Natural killer cell treated with Interleukin-12 subunit alpha and Interleukin-12 subunit beta and Interleukin-15 and Interleukin-18, amount 100 ng/mL, for 72 hours (primary cell): Measurements from ENCODE around the gene PTAFR. TPM values are rescaled to one million over a fixed set of nuclear protein-coding genes. Genes with fewer than 3 reads are reported as not detected.

ENCODE experiments used
- ATAC-seq, 2 donors: fragments of 150-1000 bp; cut with Tn5 transposase in 1 of 2; sonication (Bioruptor Pico), chemical (Tn5 transposase) in 1 of 2; 2 replicates each; pipeline ENCODE4 v1.10.0; 2021
- DNase-seq: peaks from one replicate; pipeline ENCODE4 v3.0.0; 2022; ENCODE audit warnings: low spot score
- H3K27ac Mint-ChIP-seq, 2 donors: 1 replicate in 1 of 2; 2 replicates in 1 of 2; pipeline ENCODE4 v1.8.0; 2022; ENCODE audit warnings: mixed read lengths in 2 of 2, mild to moderate bottlenecking in 1 of 2, moderate library complexity in 1 of 2
- H3K27me3 Mint-ChIP-seq, 2 donors: 1 replicate in 1 of 2; 2 replicates in 1 of 2; pipeline ENCODE4 v1.8.0; 2022; ENCODE audit warnings: mixed read lengths in 2 of 2
- H3K36me3 Mint-ChIP-seq: one replicate; pipeline ENCODE4 v1.8.0; 2022; ENCODE audit warnings: mixed read lengths
- H3K4me1 Mint-ChIP-seq, 2 donors: 1 replicate in 1 of 2; 2 replicates in 1 of 2; pipeline ENCODE4 v1.8.0; 2022; ENCODE audit warnings: low read depth in 2 of 2, mixed read lengths in 2 of 2, mild to moderate bottlenecking in 1 of 2
- H3K4me3 Mint-ChIP-seq: one replicate; pipeline ENCODE4 v1.8.0; 2022; ENCODE audit warnings: mixed read lengths
- H3K9me3 Mint-ChIP-seq: 2 replicates; pipeline ENCODE4 v1.8.0; 2022; ENCODE audit warnings: mixed read lengths
- total RNA-seq, 2 donors: library from RNA; stranded (reverse); gene quantifications; one replicate each; pipeline ENCODE4 v1.2.3, GENCODE V29; 2022

PTAFR gene
- total RNA-seq, 2 donors from 2014 or later = 1.3 to 2.0 TPM

DNA sequence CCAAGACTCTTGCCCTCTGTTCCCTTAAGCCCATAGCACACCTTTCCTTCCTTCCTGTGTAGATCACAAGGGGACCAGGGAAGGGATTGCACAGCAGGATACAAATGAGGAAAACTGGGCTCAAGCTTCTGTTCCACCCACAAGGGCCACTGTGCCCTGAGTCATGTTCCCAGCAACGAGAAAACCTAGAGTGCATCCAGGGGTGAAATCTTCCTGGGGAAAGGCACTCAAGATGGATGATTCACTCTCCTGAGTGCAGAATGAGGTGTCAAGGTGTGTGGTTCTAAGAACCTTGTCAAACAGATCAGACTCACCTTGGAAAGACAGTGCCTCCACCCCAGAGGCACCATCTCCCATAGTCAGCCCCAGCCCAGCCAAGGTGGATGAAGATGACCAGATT lies 47.3 kb downstream of the PTAFR start:
- Mint-ChIP-seq H3K27ac (peak overlapping the region in 1 of 2 donors; percentile 83), H3K27me3 (no peaks in the 10 kb centered on the region), H3K4me3 (no peak overlapping the region), H3K36me3 (no peaks in the 10 kb centered on the region), H3K9me3 (no peaks in the 10 kb centered on the region), H3K4me1 (peaks cover 22 to 26% of the 10 kb centered on the region in 2 donors)
- no peak for ATAC-seq
- DNase-seq = no peak

DNA sequence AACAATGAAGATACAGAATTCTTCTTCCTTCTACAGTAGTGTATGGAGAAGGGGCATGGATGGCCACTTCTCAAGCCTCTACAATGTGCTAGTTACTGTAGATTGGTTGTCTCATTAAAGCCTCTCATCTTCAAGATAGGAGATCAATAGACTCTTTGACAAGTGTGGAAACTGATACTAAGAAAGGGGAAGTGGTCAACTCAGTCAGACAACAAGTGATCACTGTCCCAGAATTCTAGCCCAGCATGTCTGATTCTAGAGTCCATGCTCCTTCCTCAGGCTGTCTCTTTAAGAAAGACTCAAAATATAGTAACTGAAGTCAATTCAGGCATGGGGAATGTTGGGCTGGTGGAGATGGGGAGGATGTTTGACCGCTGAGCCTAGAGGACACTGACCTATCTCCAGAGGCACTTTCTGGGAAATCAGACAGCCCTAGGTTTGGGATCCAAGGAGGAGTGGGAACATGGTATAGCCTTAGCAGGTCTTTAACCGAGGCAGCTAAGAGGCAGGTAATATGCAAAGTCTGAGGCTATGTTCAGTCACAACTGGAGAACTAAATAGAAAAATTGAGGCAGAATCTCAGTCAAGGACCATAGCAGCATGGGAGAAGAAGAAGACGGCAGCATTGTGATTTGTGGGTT lies 48.8 kb downstream of the PTAFR start:
- no peaks in the 10 kb centered on the region for H3K27me3 Mint-ChIP-seq
- ATAC-seq (peak; percentile 53 to 56), DNase-seq (no peak)
- H3K9me3 Mint-ChIP-seq = no peaks in the 10 kb centered on the region
- peak overlapping the region; percentile 57 to 83 for H3K27ac Mint-ChIP-seq
- peaks cover 29% of the 10 kb centered on the region in 2 donors for H3K4me1 Mint-ChIP-seq
- no peaks in the 10 kb centered on the region for H3K36me3 Mint-ChIP-seq
- H3K4me3 Mint-ChIP-seq = peak overlapping the region; percentile 33

DNA sequence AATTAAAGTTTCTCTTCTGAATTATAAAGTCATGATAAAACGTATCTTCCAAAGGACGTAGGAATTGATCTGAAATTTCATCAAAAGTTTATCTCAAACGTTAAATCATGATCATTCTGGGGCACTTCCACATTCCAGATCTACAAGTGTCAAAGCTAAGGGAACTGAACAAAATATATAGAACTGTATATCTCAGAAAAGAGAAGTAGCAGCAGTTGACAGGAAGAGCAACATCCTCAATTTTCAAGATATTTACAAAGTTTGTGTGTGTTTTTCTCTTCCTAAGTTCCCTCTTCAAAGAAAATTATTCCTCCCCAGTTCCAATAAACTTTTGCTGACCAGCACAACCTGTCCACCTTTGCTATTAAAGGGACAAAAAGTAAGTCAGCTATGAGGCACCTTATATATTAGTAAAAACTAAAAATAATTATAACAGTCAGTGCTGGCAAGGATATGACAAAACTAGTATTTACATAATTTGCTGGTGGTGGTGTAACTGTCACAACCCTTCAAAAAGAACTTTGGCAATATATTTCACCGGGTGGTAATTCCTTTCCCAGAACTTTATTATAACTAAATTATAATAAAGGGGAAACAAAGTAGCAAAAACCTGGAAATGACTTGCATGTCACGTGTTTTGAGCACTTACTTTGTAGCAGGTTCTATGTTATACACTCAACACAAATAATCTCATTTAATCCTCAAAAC lies 49.6 kb downstream of the PTAFR start:
- H3K4me1 Mint-ChIP-seq = peaks cover 29 to 31% of the 10 kb centered on the region in 2 donors
- peak overlapping the region; percentile 57 to 83 for H3K27ac Mint-ChIP-seq
- H3K9me3 Mint-ChIP-seq = no peaks in the 10 kb centered on the region
- peak overlapping the region; percentile 33 for H3K4me3 Mint-ChIP-seq
- H3K36me3 Mint-ChIP-seq = no peaks in the 10 kb centered on the region
- ATAC-seq (no peak), DNase-seq (no peak)
- H3K27me3 Mint-ChIP-seq = no peaks in the 10 kb centered on the region

- Mint-ChIP-seq H3K27ac (peak overlapping the region; percentile 49 to 83), H3K36me3 (no peaks in the 10 kb centered on the region), H3K9me3 (no peaks in the 10 kb centered on the region), H3K27me3 (no peaks in the 10 kb centered on the region), H3K4me3 (peak overlapping the region; percentile 2), H3K4me1 (peaks cover 29 to 31% of the 10 kb centered on the region in 2 donors)
- no peak for DNase-seq
- no peak for ATAC-seq
Observed at GRCh38 chr1:28126212-28126611, 50.3 kb downstream of the PTAFR start.

GRCh38 chr1:28123461-28123961 lies 53.0 kb downstream of the PTAFR start:
- ATAC-seq = no peak
- Mint-ChIP-seq H3K9me3 (no peaks in the 10 kb centered on the region), H3K4me3 (no peak overlapping the region), H3K27ac (peak overlapping the region in 1 of 2 donors; percentile 73), H3K27me3 (no peaks in the 10 kb centered on the region), H3K4me1 (peaks cover 32 to 35% of the 10 kb centered on the region in 2 donors), H3K36me3 (no peaks in the 10 kb centered on the region)
- no peak for DNase-seq

- no peaks in the 10 kb centered on the region for H3K27me3 Mint-ChIP-seq
- no peaks in the 10 kb centered on the region for H3K9me3 Mint-ChIP-seq
Observed at GRCh38 chr1:28122183-28122582, 54.3 kb downstream of the PTAFR start.

GRCh38 chr1:28119556-28119955 lies 56.9 kb downstream of the PTAFR start:
- Mint-ChIP-seq H3K27me3 (no peaks in the 10 kb centered on the region), H3K9me3 (no peaks in the 10 kb centered on the region), H3K27ac (peak overlapping the region in 1 of 2 donors; percentile 92), H3K4me1 (peaks cover 25 to 41% of the 10 kb centered on the region in 2 donors), H3K36me3 (peaks cover 4% of the 10 kb centered on the region), H3K4me3 (no peak overlapping the region)
- no peak for ATAC-seq
- DNase-seq = no peak

More at GRCh38 chr1:28122183-28122582, 54.3 kb downstream of the PTAFR start:
- Mint-ChIP-seq H3K4me3 (no peak overlapping the region), H3K36me3 (no peaks in the 10 kb centered on the region), H3K4me1 (peaks cover 23 to 34% of the 10 kb centered on the region in 2 donors), H3K27ac (peak overlapping the region in 1 of 2 donors; percentile 43)
- DNase-seq (no peak), ATAC-seq (no peak)

DNA sequence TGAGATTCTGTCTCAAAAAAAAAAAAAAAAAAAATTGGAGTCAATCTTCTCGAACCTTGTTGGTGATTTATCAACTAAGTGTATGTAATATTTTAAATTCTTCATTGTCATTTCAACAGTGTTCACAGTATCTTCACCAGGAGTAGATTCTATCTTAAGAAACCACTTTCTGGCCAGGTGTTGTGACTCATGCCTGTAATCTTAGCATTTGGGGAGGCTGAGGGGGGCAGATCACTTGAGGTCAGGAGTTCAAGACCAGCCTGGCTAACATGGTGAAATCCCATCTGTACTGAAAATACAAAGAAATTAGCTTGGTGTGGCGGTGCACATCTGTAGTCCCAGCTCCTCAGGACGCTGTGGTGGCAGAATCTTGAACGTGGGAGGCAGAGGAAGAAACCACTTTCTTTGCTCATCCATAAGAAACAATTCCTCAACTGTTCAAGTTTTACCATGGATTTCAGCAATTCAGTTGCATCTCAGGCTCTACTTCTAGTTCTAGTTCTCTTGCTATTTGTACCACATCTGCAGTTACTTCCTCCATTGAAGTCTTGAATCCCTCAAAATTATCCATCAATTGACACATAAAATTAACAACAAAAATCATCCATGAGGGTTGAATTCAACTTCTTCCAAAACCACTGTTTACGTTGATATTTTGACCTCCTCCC lies 57.7 kb downstream of the PTAFR start:
- DNase-seq (no peak), ATAC-seq (no peak)
- Mint-ChIP-seq H3K36me3 (peaks cover 4% of the 10 kb centered on the region), H3K4me3 (no peak overlapping the region), H3K27ac (peak overlapping the region in 1 of 2 donors; percentile 92), H3K4me1 (peaks cover 24 to 48% of the 10 kb centered on the region in 2 donors), H3K9me3 (no peaks in the 10 kb centered on the region), H3K27me3 (no peaks in the 10 kb centered on the region)

GRCh38 chr1:28115267-28115666 lies 61.2 kb downstream of the PTAFR start:
- peak; percentile 92 for DNase-seq
- peaks cover 7% of the 10 kb centered on the region for H3K9me3 Mint-ChIP-seq
- peak; percentile 80 to 90 for ATAC-seq
- peak overlapping the region; percentile 75 for H3K4me3 Mint-ChIP-seq
- H3K27ac Mint-ChIP-seq = peak overlapping the region; percentile 83 to 92
- peaks cover 46 to 65% of the 10 kb centered on the region in 2 donors for H3K4me1 Mint-ChIP-seq
- peaks cover 9% of the 10 kb centered on the region for H3K36me3 Mint-ChIP-seq
- no peaks in the 10 kb centered on the region for H3K27me3 Mint-ChIP-seq

DNA sequence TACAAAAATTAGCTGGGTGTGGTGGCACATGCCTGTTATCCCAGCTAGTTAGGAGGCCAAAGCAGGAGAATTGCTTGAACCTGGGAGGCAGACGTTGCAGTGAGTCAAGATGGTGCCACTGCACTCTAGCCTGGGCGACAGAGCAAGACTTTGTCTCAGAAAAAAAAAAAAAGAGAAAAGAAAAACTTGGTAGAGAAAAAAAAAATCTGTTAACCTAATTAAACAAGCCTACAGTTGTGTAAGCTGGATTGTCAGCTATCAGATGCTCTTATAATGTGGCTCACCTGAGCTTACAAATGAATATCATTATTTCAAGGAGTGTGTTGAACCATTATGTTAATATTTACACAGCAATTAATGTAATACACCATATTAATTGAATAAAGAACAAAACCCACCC lies 61.6 kb downstream of the PTAFR start:
- DNase-seq (no peak), ATAC-seq (peak; percentile 5 to 71)
- peak overlapping the region; percentile 83 to 92 for H3K27ac Mint-ChIP-seq
- peaks cover 46 to 65% of the 10 kb centered on the region in 2 donors for H3K4me1 Mint-ChIP-seq
- H3K36me3 Mint-ChIP-seq = peaks cover 9% of the 10 kb centered on the region
- peaks cover 7% of the 10 kb centered on the region for H3K9me3 Mint-ChIP-seq
- peak overlapping the region; percentile 75 for H3K4me3 Mint-ChIP-seq
- H3K27me3 Mint-ChIP-seq = no peaks in the 10 kb centered on the region

DNA sequence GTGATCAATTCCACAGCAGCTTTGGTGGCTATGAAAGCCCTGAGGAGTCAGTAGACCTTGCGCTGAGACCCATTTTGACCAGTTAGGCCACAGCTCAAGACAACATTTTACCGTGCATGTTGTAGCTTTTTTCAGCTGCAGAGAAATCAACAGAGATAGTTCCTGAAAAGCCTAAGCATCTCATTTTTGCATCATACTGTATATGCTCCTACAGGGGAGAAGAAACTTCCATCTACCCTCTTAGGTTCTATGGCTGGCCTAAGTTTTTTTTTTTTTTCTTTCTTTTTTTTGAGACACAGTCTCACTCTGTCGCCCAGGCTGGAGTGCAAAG lies 63.3 kb downstream of the PTAFR start:
- no peak for ATAC-seq
- peaks cover 7% of the 10 kb centered on the region for H3K9me3 Mint-ChIP-seq
- H3K27me3 Mint-ChIP-seq = no peaks in the 10 kb centered on the region
- peaks cover 9% of the 10 kb centered on the region for H3K36me3 Mint-ChIP-seq
- peaks cover 38 to 58% of the 10 kb centered on the region in 2 donors for H3K4me1 Mint-ChIP-seq
- H3K4me3 Mint-ChIP-seq = peak overlapping the region; percentile 40
- H3K27ac Mint-ChIP-seq = peak overlapping the region; percentile 83 to 92
- DNase-seq = no peak

DNA sequence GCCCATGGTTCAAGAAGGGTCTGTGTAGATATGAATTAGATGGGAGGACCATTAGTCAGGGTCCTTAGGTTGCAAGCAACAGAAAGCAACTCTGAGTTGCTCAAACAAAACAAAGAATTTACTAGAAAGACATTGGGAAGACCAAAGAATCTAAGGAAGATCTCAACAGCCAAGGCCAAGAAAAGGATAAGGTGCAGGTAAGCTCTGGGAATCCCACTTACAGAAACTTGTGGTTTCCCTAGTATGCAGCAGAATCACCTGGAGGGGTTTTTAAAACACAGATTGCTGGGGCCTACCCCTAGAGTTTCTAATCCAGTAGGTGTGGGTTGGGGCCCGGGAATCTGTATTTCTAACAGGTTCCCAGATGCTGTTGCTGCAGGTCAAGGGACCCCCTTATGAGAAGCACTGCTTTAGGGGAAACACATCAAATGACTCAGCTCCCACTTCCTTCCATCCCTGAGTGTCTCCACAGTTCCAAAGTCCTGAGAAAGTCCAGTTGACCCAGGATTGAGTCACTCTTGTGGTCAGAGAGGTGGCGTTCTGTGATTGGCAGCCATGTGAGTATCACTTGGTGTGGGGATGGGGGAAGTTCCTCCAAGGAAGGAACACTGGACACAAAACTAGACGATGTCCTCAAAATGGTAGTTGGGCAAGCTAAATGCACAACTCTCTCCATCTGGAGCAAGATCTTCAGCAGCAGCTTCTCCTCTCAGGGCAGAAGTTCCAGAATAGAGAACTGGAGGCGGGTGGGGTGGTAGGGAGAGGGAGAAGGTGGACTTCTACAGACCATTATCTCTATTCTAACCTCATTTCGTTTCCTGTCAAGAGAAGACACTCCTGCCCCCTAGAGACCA lies 63.9 kb downstream of the PTAFR start:
- Mint-ChIP-seq H3K4me1 (peaks cover 38 to 59% of the 10 kb centered on the region in 2 donors), H3K27me3 (no peaks in the 10 kb centered on the region), H3K9me3 (peaks cover 7% of the 10 kb centered on the region), H3K36me3 (peaks cover 9% of the 10 kb centered on the region), H3K4me3 (peak overlapping the region; percentile 69), H3K27ac (peak overlapping the region; percentile 83 to 92)
- DNase-seq (peak; percentile 79), ATAC-seq (peak; percentile 41 to 59)

GRCh38 chr1:28111157-28111556 lies 65.3 kb downstream of the PTAFR start:
- peak; percentile 37 to 71 for ATAC-seq
- DNase-seq = no peak
- Mint-ChIP-seq H3K9me3 (peaks cover 7% of the 10 kb centered on the region), H3K27me3 (no peaks in the 10 kb centered on the region), H3K4me3 (peak overlapping the region; percentile 55), H3K27ac (peak overlapping the region; percentile 83 to 92), H3K4me1 (peaks cover 38 to 47% of the 10 kb centered on the region in 2 donors), H3K36me3 (peaks cover 9% of the 10 kb centered on the region)
